PFSK-1 (cell line): ENCODE data around the gene PHACTR1.

Experiments
- FOXP2 ChIP-seq: optimal IDR thresholded peaks from 2 replicates; pipeline ENCODE3; 2011; ENCODE audit warnings: borderline replicate concordance, control low read depth, inconsistent platforms; ENCODE audit not compliant: insufficient read depth; ENCODE audit errors: extremely low read length, extremely low read depth
- POLR2AphosphoS5 ChIP-seq: IDR thresholded peaks from 2 replicates; pipeline ENCODE4 v1.6.1; 2012; ENCODE audit warnings: low read depth, mild to moderate bottlenecking, control low read depth, low read length, moderate library complexity
- REST ChIP-seq, 2 experiments: IDR thresholded peaks; 2 replicates each; pipeline versions ENCODE4 v1.6.1 to v1.8.0; 2011 to 2012; ENCODE audit warnings: low read depth in 2 of 2, low read length in 2 of 2, control low read depth in 1 of 2, inconsistent platforms in 1 of 2, mild to moderate bottlenecking in 1 of 2, moderate library complexity in 1 of 2; ENCODE audit not compliant: insufficient read depth in 1 of 2
- SIN3A ChIP-seq: IDR thresholded peaks from 2 replicates; pipeline ENCODE4 v1.6.1; 2012; ENCODE audit warnings: mild to moderate bottlenecking, low read length, moderate library complexity, borderline replicate concordance; ENCODE audit not compliant: insufficient read depth
- TAF1 ChIP-seq: IDR thresholded peaks from 2 replicates; pipeline ENCODE4 v1.6.1; 2012; ENCODE audit warnings: low read length, control low read depth, borderline replicate concordance; ENCODE audit not compliant: insufficient read depth

PHACTR1 gene

DNA sequence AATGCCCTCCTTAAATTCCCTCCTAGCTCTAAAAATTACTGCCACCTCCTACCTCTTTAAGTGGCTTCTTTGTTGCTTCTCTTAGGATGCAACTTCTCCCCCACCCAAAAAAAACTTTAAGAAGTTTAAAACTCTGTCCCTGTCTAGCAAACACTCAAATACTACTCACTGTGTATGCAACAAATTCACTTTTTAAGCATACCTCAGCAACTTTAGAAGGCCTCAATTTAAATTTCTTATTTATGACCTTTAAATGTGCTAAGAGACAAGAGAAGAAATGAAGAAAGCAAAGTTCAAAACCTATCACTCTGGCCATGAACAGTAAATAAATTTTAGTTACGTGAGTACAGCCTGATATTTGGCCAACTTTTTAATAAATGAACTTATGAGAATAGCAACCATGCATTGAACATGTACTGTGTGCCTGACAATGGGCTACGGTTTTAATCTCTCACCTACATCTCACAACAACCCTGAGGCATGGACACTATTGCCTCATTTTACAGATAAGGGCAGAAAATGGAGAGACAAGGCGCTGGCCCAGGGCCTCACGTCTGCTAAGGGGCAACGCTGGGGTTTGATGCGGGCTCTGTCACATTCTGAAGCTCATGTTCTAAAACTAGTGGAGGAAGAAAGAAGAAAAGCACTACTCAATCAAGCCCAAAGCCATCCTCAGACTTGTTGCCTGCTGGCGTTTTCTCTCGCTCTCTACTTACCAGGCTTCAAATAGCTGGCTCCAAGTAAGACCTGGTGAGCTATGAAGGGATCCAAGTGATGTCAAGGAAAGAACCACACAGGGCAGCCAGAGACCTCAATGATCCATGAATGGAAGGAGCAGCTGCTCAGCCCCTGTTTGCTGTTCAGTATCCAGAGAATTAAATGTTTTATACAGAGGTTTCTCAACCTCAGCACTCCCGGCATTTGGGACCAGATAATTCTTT is 512.0 kb downstream of the PHACTR1 start:
- TF ChIP-seq POLR2AphosphoS5: no peak
- TF ChIP-seq TAF1: no peak
- no peak for TF ChIP-seq SIN3A
- no peak for TF ChIP-seq REST (IDR thresholded peaks at IDR 0.05; ENCODE audit: insufficient read depth in 1 of 2, low read depth in 2 of 2, low read length in 2 of 2)
- no peak for TF ChIP-seq FOXP2

- TF ChIP-seq REST (IDR thresholded peaks at IDR 0.05; ENCODE audit: insufficient read depth in 1 of 2, low read depth in 2 of 2, low read length in 2 of 2): no peak
- TF ChIP-seq FOXP2: no peak
- no peak for TF ChIP-seq POLR2AphosphoS5
- TF ChIP-seq TAF1: no peak
- TF ChIP-seq SIN3A: no peak
These were observed 512.9 kb downstream of the PHACTR1 start for GRCh38 chr6:13229205-13230085.

DNA sequence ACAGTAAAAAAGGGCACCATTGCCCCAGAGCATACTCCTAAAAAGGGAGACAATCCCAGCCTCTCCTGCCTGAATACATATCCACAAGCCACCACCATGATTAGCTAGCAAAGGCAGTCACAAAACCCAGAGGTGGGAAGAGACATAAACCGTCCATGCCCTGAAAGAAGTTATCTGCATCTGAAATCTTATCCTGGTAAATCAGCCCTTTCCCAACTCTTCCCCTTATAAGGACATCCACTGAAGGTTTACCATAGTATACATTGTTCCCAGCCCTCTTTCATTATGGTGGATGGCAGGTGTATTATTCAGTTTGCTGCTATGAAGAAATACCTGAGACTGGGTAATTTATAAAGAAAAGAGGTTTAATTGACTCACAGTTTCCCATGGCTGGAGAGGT is 516.5 kb downstream of the PHACTR1 start:
- TF ChIP-seq POLR2AphosphoS5 (no peak), FOXP2 (no peak), REST (IDR thresholded peaks at IDR 0.05; ENCODE audit: insufficient read depth in 1 of 2, low read depth in 2 of 2, low read length in 2 of 2) (no peak)

DNA sequence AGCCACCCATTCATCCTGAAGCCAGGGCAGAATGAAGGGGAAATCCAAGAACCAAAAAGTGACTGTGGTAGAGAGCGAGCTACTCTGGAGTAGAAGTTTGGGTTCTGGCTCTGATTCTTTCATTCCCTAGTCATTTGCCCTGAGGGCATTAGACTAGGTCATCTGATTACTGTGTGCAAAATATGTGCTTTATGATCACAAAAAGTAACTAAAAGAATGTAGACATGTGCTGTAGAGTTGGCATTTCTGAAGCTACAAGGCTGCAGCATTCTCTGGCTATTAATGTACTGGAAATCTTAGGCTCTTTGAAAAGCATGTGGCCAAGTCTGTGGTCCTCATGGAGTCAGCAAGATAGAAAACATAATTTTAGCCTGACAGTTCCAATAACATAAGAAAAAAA is 517.6 kb downstream of the PHACTR1 start:
- no peak for TF ChIP-seq FOXP2
- TF ChIP-seq SIN3A: no peak
- TF ChIP-seq REST (IDR thresholded peaks at IDR 0.05; ENCODE audit: insufficient read depth in 1 of 2, low read depth in 2 of 2, low read length in 2 of 2): no peak
- no peak for TF ChIP-seq TAF1
